Stimulated activated CD8-positive, alpha-beta memory T cell treated with anti-CD3 and anti-CD28 coated beads, Interleukin-4, amount 100 ng/mL, for 4 hours (primary cell): ENCODE results near the gene VTI1B.
"Not testable (repeated sequence)": the region's sequence is repeated elsewhere in the genome, so short reads cannot be mapped to it uniquely, and the experiment has no call there.

ENCODE experiments used
- DNase-seq, 2 donors: peaks; one replicate each; pipeline ENCODE4 v3.0.0-alpha.2; 2020; ENCODE audit warnings: low read depth in 2 of 2, low spot score in 1 of 2

VTI1B gene

GRCh38 chr14:67630186-67630585, 44.2 kb downstream of the VTI1B start:
- DNase-seq: no peak

GRCh38 chr14:67627519-67627918, 46.9 kb downstream of the VTI1B start:
- no peak for DNase-seq

- DNase-seq: not testable (repeated sequence)
These were observed 48.3 kb downstream of the VTI1B start for GRCh38 chr14:67626131-67626530.

- no peak for DNase-seq
These were observed 51.3 kb downstream of the VTI1B start for GRCh38 chr14:67623114-67623513.

- DNase-seq: no peak
These were observed 51.8 kb downstream of the VTI1B start for GRCh38 chr14:67622675-67623074.

- no peak for DNase-seq
These were observed 54.1 kb downstream of the VTI1B start for GRCh38 chr14:67620217-67620785.

- DNase-seq: peak; percentile 91 to 96
These were observed 54.8 kb downstream of the VTI1B start, which contains the start of gene ARG2 for GRCh38 chr14:67619446-67620216. ARG2 (plus strand) TSS chr14:67619920; CDS start chr14:67619978, 58 bp downstream.

GRCh38 chr14:67618617-67619063, 55.8 kb downstream of the VTI1B start:
- no peak for DNase-seq

GRCh38 chr14:67610491-67610890, 63.9 kb downstream of the VTI1B start:
- no peak for DNase-seq

- DNase-seq: no peak
These were observed 64.7 kb downstream of the VTI1B start for GRCh38 chr14:67609642-67610310.

- DNase-seq: no peak
These were observed 66.8 kb downstream of the VTI1B start for GRCh38 chr14:67607646-67608045.

- DNase-seq: no peak
These were observed 71.4 kb downstream of the VTI1B start for GRCh38 chr14:67602995-67603545.

GRCh38 chr14:67602076-67602475, 72.4 kb downstream of the VTI1B start:
- DNase-seq: no peak

- not testable (repeated sequence) for DNase-seq
These were observed 73.9 kb downstream of the VTI1B start for GRCh38 chr14:67600562-67600974.

- peak; percentile 83 to 87 for DNase-seq
These were observed 74.5 kb downstream of the VTI1B start, which contains the start of gene PIGH for GRCh38 chr14:67599698-67600561. PIGH (minus strand) TSS chr14:67600268; CDS start chr14:67600203, 65 bp downstream.
